Erythroblast (primary cell): ENCODE results near the gene CMTM7.

Experiments
- GATA1 ChIP-seq: IDR thresholded peaks from 2 replicates; pipeline ENCODE4 v1.6.1; 2011; ENCODE audit warnings: low read depth, mild to moderate bottlenecking, control low read depth, low read length, moderate library complexity
- POLR2A ChIP-seq: IDR thresholded peaks from 2 replicates; pipeline ENCODE4 v1.6.1; 2011; ENCODE audit warnings: mild to moderate bottlenecking, low read length

GRCh38 chr3:32401126-32401525 is 9.5 kb downstream of the CMTM7 start:
- TF ChIP-seq POLR2A (no peak), GATA1 (no peak)
